ENCODE results near the gene PEX13.

GRCh38 chr2:61042807-61043206 is 25.3 kb downstream of the PEX13 start:
- TF ChIP-seq CTCF (conservative IDR thresholded peaks at IDR 0.05): no peak
- no peak for TF ChIP-seq ZFX (IDR thresholded peaks at IDR 0.05)
